Measurements from ENCODE around the gene SURF1. TPM values are rescaled to one million over a fixed set of nuclear protein-coding genes. Genes with fewer than 3 reads are reported as not detected.

The SURF1 gene
- total RNA-seq, 1 experiment from 2014 or later: 47.9 TPM

- no peak overlapping the region for H3K4me3 Mint-ChIP-seq (ENCODE audit: low read depth, unreplicated experiment)
- no peak overlapping the region for H3K27ac Mint-ChIP-seq (ENCODE audit: unreplicated experiment)
- no peak for DNase-seq
- CTCF ChIA-PET: no interaction called here
- intact Hi-C loops (cut with micrococcal nuclease; ENCODE audit: unreplicated experiment): no loop called here
- H3K36me3 Mint-ChIP-seq (ENCODE audit: insufficient read depth, unreplicated experiment): peaks cover 10% of the 10 kb centered on the region
- H3K9me3 Mint-ChIP-seq (ENCODE audit: low read depth, unreplicated experiment): peaks cover 7% of the 10 kb centered on the region
- peaks cover 9% of the 10 kb centered on the region for H3K4me1 Mint-ChIP-seq (ENCODE audit: low read depth, unreplicated experiment)
- BruUV-seq (replicated peaks): no TSS peak
- no peak for TF ChIP-seq CTCF (IDR thresholded peaks at IDR 0.05; ENCODE audit: unreplicated experiment)
- peaks cover 36% of the 10 kb centered on the region for H3K27me3 Mint-ChIP-seq (ENCODE audit: unreplicated experiment)
Observed at GRCh38 chr9:133323991-133324703, 32.1 kb downstream of the SURF1 start.

DNA sequence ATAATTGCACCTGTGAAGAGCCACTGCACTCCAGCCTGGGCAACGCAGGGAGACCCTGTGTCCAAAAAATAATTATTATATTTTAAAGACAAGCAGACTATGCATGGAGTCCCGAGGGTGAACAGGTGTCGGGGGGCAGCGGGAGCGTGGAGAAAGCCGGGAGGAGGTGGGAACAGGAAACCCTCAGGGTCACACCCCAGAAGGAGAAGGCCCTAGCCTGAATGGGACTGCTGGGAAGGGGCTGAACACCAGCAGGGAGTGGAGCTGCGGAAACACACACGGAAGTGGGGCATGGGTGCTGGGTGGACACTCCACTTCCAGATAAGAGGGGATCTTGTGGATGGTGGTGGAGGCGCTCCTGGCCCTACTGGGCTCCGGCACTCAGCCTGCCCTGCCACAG lies 33.1 kb downstream of the SURF1 start:
- peaks cover 3% of the 10 kb centered on the region for H3K36me3 Mint-ChIP-seq (ENCODE audit: insufficient read depth, unreplicated experiment)
- DNase-seq: no peak
- no peaks in the 10 kb centered on the region for H3K4me1 Mint-ChIP-seq (ENCODE audit: low read depth, unreplicated experiment)
- intact Hi-C loops (cut with micrococcal nuclease; ENCODE audit: unreplicated experiment): no loop called here
- peaks cover 3% of the 10 kb centered on the region for H3K9me3 Mint-ChIP-seq (ENCODE audit: low read depth, unreplicated experiment)
- no peak overlapping the region for H3K4me3 Mint-ChIP-seq (ENCODE audit: low read depth, unreplicated experiment)
- H3K27me3 Mint-ChIP-seq (ENCODE audit: unreplicated experiment): peaks cover 36% of the 10 kb centered on the region
- BruUV-seq (replicated peaks): no TSS peak
- no peak for TF ChIP-seq CTCF (IDR thresholded peaks at IDR 0.05; ENCODE audit: unreplicated experiment)
- H3K27ac Mint-ChIP-seq (ENCODE audit: unreplicated experiment): no peak overlapping the region
- CTCF ChIA-PET: no interaction called here

DNA sequence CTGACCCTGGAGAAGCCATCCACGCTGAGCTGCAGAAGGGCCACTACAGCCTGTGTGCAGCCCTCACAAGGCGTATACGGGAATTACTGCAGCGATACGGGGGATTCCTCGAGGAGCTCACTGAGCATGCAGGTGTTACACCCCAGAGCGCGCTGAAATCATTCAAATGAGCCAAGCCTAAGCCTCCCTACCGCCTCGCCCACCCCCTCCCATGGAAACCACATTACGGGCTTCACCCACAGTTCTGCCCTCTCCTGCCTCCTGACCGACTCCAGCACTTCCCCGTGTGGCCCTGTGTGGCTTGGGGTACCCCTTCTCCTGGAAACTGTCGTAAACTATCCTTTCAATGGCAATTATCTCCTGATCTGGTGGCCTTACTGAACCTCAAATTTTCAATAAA lies 33.6 kb downstream of the SURF1 start:
- no peak for TF ChIP-seq CTCF (IDR thresholded peaks at IDR 0.05; ENCODE audit: unreplicated experiment)
- DNase-seq: no peak
- intact Hi-C loops (cut with micrococcal nuclease; ENCODE audit: unreplicated experiment): no loop called here
- H3K9me3 Mint-ChIP-seq (ENCODE audit: low read depth, unreplicated experiment): peaks cover 3% of the 10 kb centered on the region
- H3K27ac Mint-ChIP-seq (ENCODE audit: unreplicated experiment): no peak overlapping the region
- CTCF ChIA-PET: no interaction called here
- no peak overlapping the region for H3K4me3 Mint-ChIP-seq (ENCODE audit: low read depth, unreplicated experiment)
- no TSS peak for BruUV-seq (replicated peaks)
- H3K4me1 Mint-ChIP-seq (ENCODE audit: low read depth, unreplicated experiment): no peaks in the 10 kb centered on the region
- H3K27me3 Mint-ChIP-seq (ENCODE audit: unreplicated experiment): peaks cover 36% of the 10 kb centered on the region
- H3K36me3 Mint-ChIP-seq (ENCODE audit: insufficient read depth, unreplicated experiment): no peaks in the 10 kb centered on the region

DNA sequence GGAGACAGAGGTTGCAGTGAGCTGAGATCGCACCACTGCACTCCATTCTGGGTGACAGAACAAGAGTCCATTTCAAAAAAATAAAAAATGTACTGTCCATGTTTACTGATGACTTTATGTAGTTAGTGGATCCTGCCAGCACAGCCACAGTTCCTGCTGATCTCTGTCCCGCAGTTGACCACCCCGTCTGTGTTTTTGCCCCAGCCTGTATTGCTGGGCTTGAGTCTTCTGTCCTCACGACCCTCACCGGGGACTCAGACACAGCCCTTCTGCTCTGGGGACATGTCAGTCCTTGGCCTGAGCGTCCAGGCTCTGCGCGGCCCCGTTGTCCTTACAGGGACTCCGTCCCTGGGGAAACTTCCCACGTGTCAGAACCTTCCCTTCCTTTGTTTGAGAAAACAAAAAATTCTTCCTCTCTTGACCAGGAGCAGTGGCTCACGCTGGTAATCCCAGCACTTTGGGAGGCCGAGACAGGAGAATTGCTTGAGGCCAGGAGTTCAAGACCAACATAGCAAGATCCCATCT lies 34.8 kb downstream of the SURF1 start:
- no peak overlapping the region for H3K27ac Mint-ChIP-seq (ENCODE audit: unreplicated experiment)
- intact Hi-C loops (cut with micrococcal nuclease; ENCODE audit: unreplicated experiment): no loop called here
- no peak overlapping the region for H3K4me3 Mint-ChIP-seq (ENCODE audit: low read depth, unreplicated experiment)
- peaks cover 47% of the 10 kb centered on the region for H3K27me3 Mint-ChIP-seq (ENCODE audit: unreplicated experiment)
- no peaks in the 10 kb centered on the region for H3K4me1 Mint-ChIP-seq (ENCODE audit: low read depth, unreplicated experiment)
- no peak for DNase-seq
- H3K9me3 Mint-ChIP-seq (ENCODE audit: low read depth, unreplicated experiment): peaks cover 3% of the 10 kb centered on the region
- no peaks in the 10 kb centered on the region for H3K36me3 Mint-ChIP-seq (ENCODE audit: insufficient read depth, unreplicated experiment)
- BruUV-seq (replicated peaks): no TSS peak
- CTCF ChIA-PET: no interaction called here
- no peak for TF ChIP-seq CTCF (IDR thresholded peaks at IDR 0.05; ENCODE audit: unreplicated experiment)

All from Calu3 (cell line).